ENCODE data around the gene SLC35A1. TPM values are rescaled to one million over a fixed set of nuclear protein-coding genes. Genes with fewer than 3 reads are reported as not detected.

Gene SLC35A1
- total RNA-seq, 1 donor from 2014 or later: 9.8 TPM

Other genes with a start within 250 kb of the SLC35A1 start
- gene SMIM8, start 150.4 kb upstream of the SLC35A1 start, total RNA-seq: 12.9 TPM
- not detected for gene GJB7, start 143.7 kb upstream of the SLC35A1 start, total RNA-seq
- 1.6 TPM for gene C6orf163, start 128.2 kb upstream of the SLC35A1 start, total RNA-seq
- gene CFAP206, start 65.0 kb upstream of the SLC35A1 start, total RNA-seq: not detected
- gene RARS2, start 117.0 kb downstream of the SLC35A1 start, total RNA-seq: 16.8 TPM
- gene ORC3, start 117.2 kb downstream of the SLC35A1 start, total RNA-seq: 17.9 TPM
- 38.9 TPM for gene AKIRIN2, start 229.3 kb downstream of the SLC35A1 start, total RNA-seq